Osteoblast (primary cell): Measurements from ENCODE around the gene SLC17A5. TPM values are rescaled to one million over a fixed set of nuclear protein-coding genes. Genes with fewer than 3 reads are reported as not detected.

ENCODE experiments used
- DNase-seq: peaks from one replicate; pipeline ENCODE4 v3.0.0; 2011; ENCODE audit warnings: low spot score, mixed read lengths; ENCODE audit not compliant: insufficient read length; ENCODE audit errors: missing footprints
- H2AFZ ChIP-seq: 2 replicates; pipeline ENCODE4 v1.6.0; 2011; ENCODE audit warnings: mild to moderate bottlenecking, low read length
- H3K27ac ChIP-seq: 2 replicates; pipeline ENCODE4 v1.5.1; 2011; ENCODE audit warnings: mild to moderate bottlenecking, low read depth, low read length, moderate library complexity
- H3K27me3 ChIP-seq: 2 replicates; pipeline ENCODE4 v1.6.0; 2012; ENCODE audit warnings: mild to moderate bottlenecking, control low read depth, inconsistent platforms, low read length, moderate library complexity; ENCODE audit not compliant: insufficient read depth
- H3K36me3 ChIP-seq: 2 replicates; pipeline ENCODE4 v1.5.1; 2011; ENCODE audit warnings: mild to moderate bottlenecking, low read length, control low read depth, moderate library complexity; ENCODE audit not compliant: insufficient read depth
- H3K4me1 ChIP-seq: 2 replicates; pipeline ENCODE4 v1.5.1; 2011; ENCODE audit warnings: mild to moderate bottlenecking, low read length, control low read depth, moderate library complexity; ENCODE audit not compliant: insufficient read depth
- H3K4me2 ChIP-seq: 2 replicates; pipeline ENCODE4 v1.6.0; 2011; ENCODE audit warnings: mild to moderate bottlenecking, low read length; ENCODE audit not compliant: insufficient read depth
- H3K4me3 ChIP-seq: fragments of 200-600 bp; sonication (generic); 3 replicates; pipeline ENCODE4 v1.5.1; 2012; ENCODE audit warnings: mild to moderate bottlenecking, low read length, inconsistent platforms; ENCODE audit not compliant: insufficient read depth
- H3K79me2 ChIP-seq: 2 replicates; pipeline ENCODE4 v1.6.0; 2012; ENCODE audit warnings: mild to moderate bottlenecking, low read length, control low read depth, inconsistent platforms; ENCODE audit not compliant: insufficient read depth
- H3K9me3 ChIP-seq: 2 replicates; pipeline ENCODE4 v1.5.1; 2011; ENCODE audit warnings: low read depth, low read length, control low read depth
- H4K20me1 ChIP-seq: 2 replicates; pipeline ENCODE4 v1.6.0; 2012; ENCODE audit warnings: mild to moderate bottlenecking, low read length, control low read depth; ENCODE audit not compliant: insufficient read depth
- CTCF ChIP-seq: IDR thresholded peaks from 2 replicates; pipeline ENCODE4 v1.5.1; 2011; ENCODE audit warnings: mild to moderate bottlenecking, low read depth, low read length, moderate library complexity; ENCODE audit errors: extremely low read depth
- total RNA-seq: library from RNA; depleted of rRNA; stranded (reverse); fragments of >200 nt; gene quantifications from 2 replicates; pipeline ENCODE4 v1.2.3, GENCODE V29; 2012

The SLC17A5 gene
- total RNA-seq, 1 donor = 38.7 TPM

- Histone ChIP-seq H3K79me2 (no peaks in the 10 kb centered on the region), H3K9me3 (no peaks in the 10 kb centered on the region), H3K4me1 (peaks cover 20% of the 10 kb centered on the region), H3K36me3 (no peaks in the 10 kb centered on the region), H4K20me1 (no peaks in the 10 kb centered on the region), H3K4me3 (peak overlapping the region; percentile 60), H3K4me2 (peak overlapping the region; percentile 77), H2AFZ (peak overlapping the region; percentile 84), H3K27me3 (no peaks in the 10 kb centered on the region), H3K27ac (peak overlapping the region; percentile 93)
- DNase-seq = no peak
- no peak for TF ChIP-seq CTCF
Measured at GRCh38 chr6:73586416-73586974, 67.3 kb downstream of the SLC17A5 start.

GRCh38 chr6:73585566-73586415, 68.0 kb downstream of the SLC17A5 start:
- Histone ChIP-seq H3K4me1 (peaks cover 26% of the 10 kb centered on the region), H3K27ac (peak overlapping the region; percentile 93), H4K20me1 (no peaks in the 10 kb centered on the region), H3K79me2 (no peaks in the 10 kb centered on the region), H3K4me3 (peak overlapping the region; percentile 60), H2AFZ (peak overlapping the region; percentile 84), H3K9me3 (no peaks in the 10 kb centered on the region), H3K36me3 (no peaks in the 10 kb centered on the region), H3K4me2 (peak overlapping the region; percentile 77), H3K27me3 (no peaks in the 10 kb centered on the region)
- TF ChIP-seq CTCF = no peak
- DNase-seq = peak; percentile 59

GRCh38 chr6:73581293-73581692, 72.5 kb downstream of the SLC17A5 start:
- Histone ChIP-seq H2AFZ (no peak overlapping the region), H3K27me3 (no peaks in the 10 kb centered on the region), H3K27ac (peak overlapping the region; percentile 100), H4K20me1 (no peaks in the 10 kb centered on the region), H3K4me2 (peak overlapping the region; percentile 93), H3K4me1 (peaks cover 38% of the 10 kb centered on the region), H3K36me3 (no peaks in the 10 kb centered on the region), H3K79me2 (no peaks in the 10 kb centered on the region), H3K9me3 (no peaks in the 10 kb centered on the region), H3K4me3 (peak overlapping the region; percentile 56)
- TF ChIP-seq CTCF = no peak
- DNase-seq = no peak
